GM23338 (cell line): ENCODE data around the gene SLC43A2. TPM values are rescaled to one million over a fixed set of nuclear protein-coding genes. Genes with fewer than 3 reads are reported as not detected.

ENCODE experiments used
- ATAC-seq: fragments of 200-7000 bp; cut with Tn5 transposase; 3 replicates; pipeline ENCODE4 v1.9.1; 2020
- DNase-seq: peaks from one replicate; pipeline ENCODE4 v3.0.0-alpha.2; 2015; ENCODE audit warnings: low spot score
- H2AFZ ChIP-seq: fragments of 200-600 bp; sonication (generic); 2 replicates; pipeline ENCODE4 v1.8.0; 2016; ENCODE audit warnings: antibody characterized with exemption, mild to moderate bottlenecking, moderate library complexity
- H3F3A ChIP-seq: fragments of 200-600 bp; sonication (generic); replicated peaks from 2 replicates; pipeline ENCODE4 v1.8.0; 2017; ENCODE audit warnings: antibody characterized with exemption, mixed run types, low read depth
- H3K27ac ChIP-seq: fragments of 200-600 bp; sonication (generic); 2 replicates; pipeline ENCODE4 v1.6.1; 2016; ENCODE audit warnings: low read depth
- H3K27me3 ChIP-seq: fragments of 200-600 bp; sonication (generic); 2 replicates; pipeline ENCODE4 v1.8.0; 2016; ENCODE audit warnings: mild to moderate bottlenecking, mixed run types, moderate library complexity; ENCODE audit not compliant: insufficient read depth
- H3K36me3 ChIP-seq: fragments of 200-600 bp; sonication (generic); 2 replicates; pipeline ENCODE4 v1.8.0; 2016; ENCODE audit warnings: mild to moderate bottlenecking; ENCODE audit not compliant: insufficient read depth
- H3K4me1 ChIP-seq: fragments of 200-600 bp; sonication (generic); 2 replicates; pipeline ENCODE4 v1.8.0; 2016; ENCODE audit warnings: mild to moderate bottlenecking, moderate library complexity; ENCODE audit not compliant: insufficient read depth
- H3K4me2 ChIP-seq: fragments of 200-600 bp; sonication (generic); 2 replicates; pipeline ENCODE4 v1.7.1; 2017; ENCODE audit warnings: mixed run types
- H3K4me3 ChIP-seq: fragments of 200-600 bp; sonication (generic); 2 replicates; pipeline ENCODE4 v1.6.1; 2016; ENCODE audit warnings: mixed run types
- H3K79me2 ChIP-seq: fragments of 200-600 bp; sonication (generic); replicated peaks from 2 replicates; pipeline ENCODE4 v1.8.0; 2017; ENCODE audit warnings: mild to moderate bottlenecking; ENCODE audit not compliant: insufficient read depth
- H3K9me2 ChIP-seq: fragments of 200-600 bp; sonication (generic); 2 replicates; pipeline ENCODE4 v1.8.0; 2017; ENCODE audit not compliant: insufficient read depth
- H4K20me1 ChIP-seq: fragments of 200-600 bp; sonication (generic); replicated peaks from 2 replicates; pipeline ENCODE4 v1.8.0; 2017; ENCODE audit warnings: mild to moderate bottlenecking; ENCODE audit not compliant: insufficient read depth
- H3K27ac Mint-ChIP-seq: 2 replicates; pipeline ENCODE4 v1.8.0; 2020; ENCODE audit warnings: inconsistent platforms, mild to moderate bottlenecking, moderate library complexity, mixed read lengths
- H3K27me3 Mint-ChIP-seq: 3 replicates; pipeline ENCODE4 v1.8.0; 2022; ENCODE audit warnings: low read depth, mild to moderate bottlenecking, moderate library complexity, mixed read lengths, inconsistent platforms; ENCODE audit not compliant: insufficient read depth, poor library complexity
- H3K36me3 Mint-ChIP-seq: 3 replicates; pipeline ENCODE4 v1.8.0; 2021; ENCODE audit warnings: low read depth, mild to moderate bottlenecking, inconsistent platforms, moderate library complexity, mixed read lengths
- H3K4me1 Mint-ChIP-seq: 3 replicates; pipeline ENCODE4 v1.8.0; 2020; ENCODE audit warnings: mild to moderate bottlenecking, inconsistent platforms, mixed read lengths
- H3K4me3 Mint-ChIP-seq: 3 replicates; pipeline ENCODE4 v1.8.0; 2021; ENCODE audit warnings: moderate library complexity, mild to moderate bottlenecking, inconsistent platforms, mixed read lengths
- H3K9me3 Mint-ChIP-seq: 3 replicates; pipeline ENCODE4 v1.8.0; 2020; ENCODE audit warnings: moderate library complexity, mild to moderate bottlenecking, inconsistent platforms, mixed read lengths
- CREB1 ChIP-seq: fragments of 250-450 bp; sonication (Bioruptor Pico); IDR thresholded peaks from 2 replicates; pipeline ENCODE4 v1.5.0; 2020; ENCODE audit warnings: low read depth, mild to moderate bottlenecking, moderate library complexity
- EZH2 ChIP-seq: fragments of 200-600 bp; sonication (generic); IDR thresholded peaks from one replicate; pipeline ENCODE4 v1.8.0; 2017; ENCODE audit warnings: antibody characterized with exemption, mild to moderate bottlenecking, low read depth; ENCODE audit not compliant: unreplicated experiment
- EZH2phosphoT487 ChIP-seq: fragments of 200-600 bp; sonication (generic); IDR thresholded peaks from one replicate; pipeline ENCODE4 v1.8.1; 2018; ENCODE audit warnings: antibody characterized with exemption; ENCODE audit not compliant: unreplicated experiment
- JUNB ChIP-seq: IDR thresholded peaks from one replicate; pipeline ENCODE4 v1.6.1; 2016; ENCODE audit warnings: antibody characterized with exemption; ENCODE audit not compliant: unreplicated experiment
- NANOG ChIP-seq: IDR thresholded peaks from 2 replicates; pipeline ENCODE4 v1.6.1; 2016; ENCODE audit warnings: antibody characterized with exemption, borderline replicate concordance
- POLR2AphosphoS5 ChIP-seq: IDR thresholded peaks from 2 replicates; pipeline ENCODE4 v1.6.1; 2016; ENCODE audit warnings: antibody characterized with exemption, low read depth
- STAT1 ChIP-seq: IDR thresholded peaks from one replicate; pipeline ENCODE4 v1.6.1; 2016; ENCODE audit warnings: antibody characterized with exemption; ENCODE audit not compliant: unreplicated experiment
- ZNF114 ChIP-seq: fragments of 250-450 bp; sonication (Bioruptor Pico); IDR thresholded peaks from 2 replicates; pipeline ENCODE4 v1.5.0; 2020; ENCODE audit warnings: mild to moderate bottlenecking, moderate library complexity
- ZNF331 ChIP-seq: fragments of 250-450 bp; sonication (Bioruptor Pico); IDR thresholded peaks from 2 replicates; pipeline ENCODE4 v1.5.0; 2020; ENCODE audit warnings: low read depth, mild to moderate bottlenecking, moderate library complexity
- ZNF462 ChIP-seq: fragments of 250-450 bp; sonication (Bioruptor Pico); IDR thresholded peaks from 2 replicates; pipeline ENCODE4 v1.5.0; 2020; ENCODE audit warnings: mild to moderate bottlenecking, moderate library complexity
- polyA plus RNA-seq: library from polyadenylated mRNA; unstranded; fragments of >200 nt; fragmentation: Nextera tagmentation; extraction: Ambion mirVana; gene quantifications from 2 replicates; pipeline ENCODE4 v1.2.1, GENCODE V29; 2016
- total RNA-seq: library from RNA; depleted of rRNA; stranded (reverse); fragments of >200 nt; shearing (Covaris generic); gene quantifications from 2 replicates; pipeline ENCODE4 v1.2.3, GENCODE V29; 2014
- TF ChIP-seq, protein P1 (sequence below): IDR thresholded peaks from 2 replicates; pipeline ENCODE4 v1.6.1; 2016; ENCODE audit warnings: antibody characterized with exemption
- TF ChIP-seq, protein P2 (sequence below), 2 experiments: fragments of 200-600 bp in 1 of 2; sonication (generic) in 1 of 2; conservative IDR thresholded peaks; 2 replicates each; pipeline versions ENCODE4 v1.5.1 to v1.6.1; 2016 to 2017; ENCODE audit warnings: antibody characterized with exemption in 2 of 2, low read depth in 2 of 2, mild to moderate bottlenecking in 2 of 2, moderate library complexity in 1 of 2
- TF ChIP-seq, protein P3 (sequence below): IDR thresholded peaks from one replicate; pipeline ENCODE4 v1.6.1; 2018; ENCODE audit warnings: antibody characterized with exemption; ENCODE audit not compliant: unreplicated experiment

The SLC43A2 gene
- total and polyA plus RNA-seq, 2 experiments from 2014 or later, result 2.2 to 9.8 TPM

DNA sequence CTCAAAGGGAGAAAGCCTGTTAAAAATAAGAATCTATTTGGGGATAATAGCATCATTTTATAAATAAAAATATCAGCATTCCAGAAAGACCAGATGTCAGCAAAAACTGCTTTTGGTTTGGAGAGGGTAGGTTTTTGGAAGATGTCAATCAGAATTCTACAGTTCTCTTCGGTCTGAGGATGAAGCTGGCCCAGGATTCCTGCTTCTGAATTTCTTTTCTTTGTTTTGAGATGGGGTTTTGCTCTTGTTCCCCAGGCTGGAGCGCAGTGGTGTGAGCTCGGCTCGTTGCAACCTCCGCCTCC lies 35.1 kb downstream of the SLC43A2 start:
- Mint-ChIP-seq H3K4me1 (peaks cover 15% of the 10 kb centered on the region), H3K4me3 (no peak overlapping the region; the same call in 2 of the 3 replicates), H3K9me3 (no peaks in the 10 kb centered on the region), H3K27ac (peak overlapping the region; percentile 67; the same call in 1 of the 2 replicates), H3K27me3 (peaks cover 7% of the 10 kb centered on the region), H3K36me3 (no peaks in the 10 kb centered on the region; the same call in 2 of the 3 replicates)
- no peaks in the 10 kb centered on the region for H3K79me2 ChIP-seq
- TF ChIP-seq STAT1, result no peak
- TF ChIP-seq POLR2AphosphoS5, result no peak
- TF ChIP-seq, protein P1, sequence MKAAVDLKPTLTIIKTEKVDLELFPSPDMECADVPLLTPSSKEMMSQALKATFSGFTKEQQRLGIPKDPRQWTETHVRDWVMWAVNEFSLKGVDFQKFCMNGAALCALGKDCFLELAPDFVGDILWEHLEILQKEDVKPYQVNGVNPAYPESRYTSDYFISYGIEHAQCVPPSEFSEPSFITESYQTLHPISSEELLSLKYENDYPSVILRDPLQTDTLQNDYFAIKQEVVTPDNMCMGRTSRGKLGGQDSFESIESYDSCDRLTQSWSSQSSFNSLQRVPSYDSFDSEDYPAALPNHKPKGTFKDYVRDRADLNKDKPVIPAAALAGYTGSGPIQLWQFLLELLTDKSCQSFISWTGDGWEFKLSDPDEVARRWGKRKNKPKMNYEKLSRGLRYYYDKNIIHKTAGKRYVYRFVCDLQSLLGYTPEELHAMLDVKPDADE, result no peak
- no peak for TF ChIP-seq JUNB
- TF ChIP-seq, protein P2, sequence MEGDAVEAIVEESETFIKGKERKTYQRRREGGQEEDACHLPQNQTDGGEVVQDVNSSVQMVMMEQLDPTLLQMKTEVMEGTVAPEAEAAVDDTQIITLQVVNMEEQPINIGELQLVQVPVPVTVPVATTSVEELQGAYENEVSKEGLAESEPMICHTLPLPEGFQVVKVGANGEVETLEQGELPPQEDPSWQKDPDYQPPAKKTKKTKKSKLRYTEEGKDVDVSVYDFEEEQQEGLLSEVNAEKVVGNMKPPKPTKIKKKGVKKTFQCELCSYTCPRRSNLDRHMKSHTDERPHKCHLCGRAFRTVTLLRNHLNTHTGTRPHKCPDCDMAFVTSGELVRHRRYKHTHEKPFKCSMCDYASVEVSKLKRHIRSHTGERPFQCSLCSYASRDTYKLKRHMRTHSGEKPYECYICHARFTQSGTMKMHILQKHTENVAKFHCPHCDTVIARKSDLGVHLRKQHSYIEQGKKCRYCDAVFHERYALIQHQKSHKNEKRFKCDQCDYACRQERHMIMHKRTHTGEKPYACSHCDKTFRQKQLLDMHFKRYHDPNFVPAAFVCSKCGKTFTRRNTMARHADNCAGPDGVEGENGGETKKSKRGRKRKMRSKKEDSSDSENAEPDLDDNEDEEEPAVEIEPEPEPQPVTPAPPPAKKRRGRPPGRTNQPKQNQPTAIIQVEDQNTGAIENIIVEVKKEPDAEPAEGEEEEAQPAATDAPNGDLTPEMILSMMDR (conservative IDR thresholded peaks at IDR 0.05; ENCODE audit: low read depth in 2 of 2), result no peak
- TF ChIP-seq ZNF462, result no peak
- no peak for TF ChIP-seq CREB1 (CRISPR knock-in tag)
- no peak for TF ChIP-seq EZH2phosphoT487
- no peak for TF ChIP-seq ZNF114 (CRISPR knock-in tag)
- no peak for TF ChIP-seq EZH2
- TF ChIP-seq, protein P3, sequence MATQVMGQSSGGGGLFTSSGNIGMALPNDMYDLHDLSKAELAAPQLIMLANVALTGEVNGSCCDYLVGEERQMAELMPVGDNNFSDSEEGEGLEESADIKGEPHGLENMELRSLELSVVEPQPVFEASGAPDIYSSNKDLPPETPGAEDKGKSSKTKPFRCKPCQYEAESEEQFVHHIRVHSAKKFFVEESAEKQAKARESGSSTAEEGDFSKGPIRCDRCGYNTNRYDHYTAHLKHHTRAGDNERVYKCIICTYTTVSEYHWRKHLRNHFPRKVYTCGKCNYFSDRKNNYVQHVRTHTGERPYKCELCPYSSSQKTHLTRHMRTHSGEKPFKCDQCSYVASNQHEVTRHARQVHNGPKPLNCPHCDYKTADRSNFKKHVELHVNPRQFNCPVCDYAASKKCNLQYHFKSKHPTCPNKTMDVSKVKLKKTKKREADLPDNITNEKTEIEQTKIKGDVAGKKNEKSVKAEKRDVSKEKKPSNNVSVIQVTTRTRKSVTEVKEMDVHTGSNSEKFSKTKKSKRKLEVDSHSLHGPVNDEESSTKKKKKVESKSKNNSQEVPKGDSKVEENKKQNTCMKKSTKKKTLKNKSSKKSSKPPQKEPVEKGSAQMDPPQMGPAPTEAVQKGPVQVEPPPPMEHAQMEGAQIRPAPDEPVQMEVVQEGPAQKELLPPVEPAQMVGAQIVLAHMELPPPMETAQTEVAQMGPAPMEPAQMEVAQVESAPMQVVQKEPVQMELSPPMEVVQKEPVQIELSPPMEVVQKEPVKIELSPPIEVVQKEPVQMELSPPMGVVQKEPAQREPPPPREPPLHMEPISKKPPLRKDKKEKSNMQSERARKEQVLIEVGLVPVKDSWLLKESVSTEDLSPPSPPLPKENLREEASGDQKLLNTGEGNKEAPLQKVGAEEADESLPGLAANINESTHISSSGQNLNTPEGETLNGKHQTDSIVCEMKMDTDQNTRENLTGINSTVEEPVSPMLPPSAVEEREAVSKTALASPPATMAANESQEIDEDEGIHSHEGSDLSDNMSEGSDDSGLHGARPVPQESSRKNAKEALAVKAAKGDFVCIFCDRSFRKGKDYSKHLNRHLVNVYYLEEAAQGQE, result no peak
- TF ChIP-seq ZNF331, result no peak
- TF ChIP-seq NANOG, result no peak
- H3K27me3 ChIP-seq, result no peaks in the 10 kb centered on the region
- ATAC-seq (no peak), DNase-seq (no peak)
- no peak overlapping the region for H2AFZ ChIP-seq
- peaks cover 5% of the 10 kb centered on the region; the same call in 1 of the 2 replicates for H3F3A ChIP-seq
- no peak overlapping the region for H3K4me2 ChIP-seq
- H3K4me3 ChIP-seq, result no peak overlapping the region
- H4K20me1 ChIP-seq, result no peaks in the 10 kb centered on the region
- no peaks in the 10 kb centered on the region; the same call in 1 of the 2 replicates for H3K4me1 ChIP-seq
- no peaks in the 10 kb centered on the region for H3K36me3 ChIP-seq
- H3K27ac ChIP-seq, result no peak overlapping the region
- H3K9me2 ChIP-seq, result no peaks in the 10 kb centered on the region
